Activated CD4-positive, alpha-beta memory T cell treated with anti-CD3 and anti-CD28 coated beads for 36 hours (primary cell): ENCODE data around the gene SMG6. TPM values are rescaled to one million over a fixed set of nuclear protein-coding genes. Genes with fewer than 3 reads are reported as not detected.
A peak's percentile ranks its signal among the peaks of the same experiment; 100 is the strongest.

ENCODE experiments used
- CTCF ChIA-PET: fragments of 350-600 bp; sonication (Branson Sonifier 250); formaldehyde crosslinking; loops from one replicate; lab custom pipeline; 2021; ENCODE audit warnings: antibody characterized with exemption, inconsistent platforms; lab: Charles Lee
- POLR2A ChIA-PET: fragments of 350-600 bp; sonication (Branson Sonifier 250); formaldehyde crosslinking; loops from one replicate; lab custom pipeline; 2021; ENCODE audit warnings: antibody characterized with exemption; lab: Charles Lee
- DNase-seq: peaks from one replicate; pipeline ENCODE4 v3.0.0-alpha.2; 2020
- H3K27ac Mint-ChIP-seq: one replicate; pipeline ENCODE4 v1.8.0; 2021; ENCODE audit warnings: mixed read lengths
- H3K27me3 Mint-ChIP-seq: one replicate; pipeline ENCODE4 v1.8.0; 2021; ENCODE audit warnings: mixed read lengths
- H3K36me3 Mint-ChIP-seq: one replicate; pipeline ENCODE4 v1.8.0; 2021; ENCODE audit warnings: mixed read lengths
- H3K4me1 Mint-ChIP-seq: one replicate; pipeline ENCODE4 v1.8.0; 2021; ENCODE audit warnings: low read depth, mixed read lengths
- H3K4me3 Mint-ChIP-seq: one replicate; pipeline ENCODE4 v1.8.0; 2021; ENCODE audit warnings: mild to moderate bottlenecking, mixed read lengths
- H3K9me3 Mint-ChIP-seq: one replicate; pipeline ENCODE4 v1.8.0; 2021; ENCODE audit warnings: mixed read lengths
- intact Hi-C: fragments of 100-400 bp; cut with micrococcal nuclease; formaldehyde crosslinking; loops from one replicate; pipeline ENCODE4 v1.15.1; 2023
- total RNA-seq, 2 experiments: library from RNA; stranded (reverse); gene quantifications; one replicate each; pipeline ENCODE4 v1.2.3, GENCODE V29; 2021

Gene SMG6
- total RNA-seq, 2 experiments from 2014 or later, result 17.2 to 20.3 TPM

DNA sequence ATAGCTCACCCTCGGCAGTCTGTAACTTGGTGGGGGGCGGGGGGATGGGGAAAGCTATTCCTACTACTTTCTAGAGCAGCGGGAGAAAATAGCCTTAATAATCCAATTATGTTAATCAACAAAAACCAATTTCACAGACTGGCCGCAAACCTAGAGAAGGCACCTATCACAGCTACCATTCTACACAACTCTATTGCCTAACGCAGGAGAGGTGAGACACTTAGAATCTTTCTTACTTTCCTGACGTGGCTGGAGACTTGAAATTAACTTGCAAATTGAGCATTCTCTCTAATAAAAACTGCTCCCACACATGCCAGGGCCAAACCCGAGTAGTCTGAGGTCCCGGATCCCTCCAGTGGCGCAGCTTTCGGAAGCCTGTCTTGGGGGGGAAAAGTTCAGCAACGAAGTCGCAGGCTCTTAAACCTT, 794 bp downstream of the SMG6 start:
- no peak for DNase-seq
- peaks cover 25% of the 10 kb centered on the region for H3K36me3 Mint-ChIP-seq
- no peaks in the 10 kb centered on the region for H3K9me3 Mint-ChIP-seq
- H3K4me1 Mint-ChIP-seq, result peaks cover 51% of the 10 kb centered on the region
- H3K27me3 Mint-ChIP-seq, result no peaks in the 10 kb centered on the region
- H3K4me3 Mint-ChIP-seq, result peak overlapping the region; percentile 90
- H3K27ac Mint-ChIP-seq, result peak overlapping the region; percentile 75
- intact Hi-C loops, result loop anchor here (2.0 to 5.0 kb wide), 4 partner anchors 36 to 250 kb away; partner anchors contain the start of gene MNT
- POLR2A ChIA-PET, result interaction anchor here (0.6 to 3.4 kb wide), 7 partner anchors 11 to 213 kb away, joined by 3 to 24 read pairs (median 4); partner anchors contain the start of genes SGSM2 and TSR1
- CTCF ChIA-PET, result interaction anchor here (1.2 to 2.4 kb wide), 5 partner anchors 49 to 249 kb away, joined by 4 to 16 read pairs (median 6); partner anchors contain the start of gene HIC1

GRCh38 chr17:2299756-2300155, 3.8 kb downstream of the SMG6 start:
- Mint-ChIP-seq H3K27me3 (no peaks in the 10 kb centered on the region), H3K4me3 (no peak overlapping the region), H3K36me3 (peaks cover 41% of the 10 kb centered on the region), H3K4me1 (peaks cover 57% of the 10 kb centered on the region), H3K9me3 (no peaks in the 10 kb centered on the region), H3K27ac (no peak overlapping the region)
- intact Hi-C loops, result loop anchor here (5.0 kb wide), 3 partner anchors 53 to 247 kb away; partner anchors contain the start of gene MNT
- ChIA-PET POLR2A (no interaction called here), CTCF (no interaction called here)
- DNase-seq, result no peak

GRCh38 chr17:2299136-2299535, 4.4 kb downstream of the SMG6 start:
- intact Hi-C loops, result no loop called here
- no peak overlapping the region for H3K4me3 Mint-ChIP-seq
- ChIA-PET CTCF (no interaction called here), POLR2A (no interaction called here)
- no peaks in the 10 kb centered on the region for H3K27me3 Mint-ChIP-seq
- H3K27ac Mint-ChIP-seq, result no peak overlapping the region
- no peaks in the 10 kb centered on the region for H3K9me3 Mint-ChIP-seq
- no peak for DNase-seq
- H3K4me1 Mint-ChIP-seq, result peaks cover 61% of the 10 kb centered on the region
- H3K36me3 Mint-ChIP-seq, result peaks cover 46% of the 10 kb centered on the region

- no peak for DNase-seq
- no peak overlapping the region for H3K4me3 Mint-ChIP-seq
- CTCF ChIA-PET, result interaction anchor here (1.2 kb wide), 1 partner anchor 52 kb away, joined by 3 read pairs; no protein-coding TSS in a partner anchor
- POLR2A ChIA-PET, result interaction anchor here (1.2 kb wide), 1 partner anchor 215 kb away, joined by 3 read pairs; the partner anchor contains the start of gene METTL16
- intact Hi-C loops, result no loop called here
- peaks cover 61% of the 10 kb centered on the region for H3K4me1 Mint-ChIP-seq
- H3K9me3 Mint-ChIP-seq, result no peaks in the 10 kb centered on the region
- H3K27ac Mint-ChIP-seq, result no peak overlapping the region
- peaks cover 53% of the 10 kb centered on the region for H3K36me3 Mint-ChIP-seq
- no peaks in the 10 kb centered on the region for H3K27me3 Mint-ChIP-seq
These were observed 6.6 kb downstream of the SMG6 start for GRCh38 chr17:2297023-2297422.

- Mint-ChIP-seq H3K27ac (peak overlapping the region; percentile 13), H3K36me3 (peaks cover 62% of the 10 kb centered on the region), H3K27me3 (no peaks in the 10 kb centered on the region), H3K4me3 (no peak overlapping the region), H3K4me1 (peaks cover 50% of the 10 kb centered on the region), H3K9me3 (no peaks in the 10 kb centered on the region)
- DNase-seq, result peak; percentile 25
- intact Hi-C loops, result no loop called here
- ChIA-PET POLR2A (interaction anchor here (1.1 kb wide), 1 partner anchor 241 kb away, joined by 3 read pairs; the partner anchor contains the start of gene HIC1), CTCF (interaction anchor here (0.6 to 1.9 kb wide), 3 partner anchors 12 to 241 kb away, joined by 3 to 8 read pairs (median 4); partner anchors contain the start of gene HIC1)
These were observed 8.0 kb downstream of the SMG6 start for GRCh38 chr17:2295575-2295974.

DNA sequence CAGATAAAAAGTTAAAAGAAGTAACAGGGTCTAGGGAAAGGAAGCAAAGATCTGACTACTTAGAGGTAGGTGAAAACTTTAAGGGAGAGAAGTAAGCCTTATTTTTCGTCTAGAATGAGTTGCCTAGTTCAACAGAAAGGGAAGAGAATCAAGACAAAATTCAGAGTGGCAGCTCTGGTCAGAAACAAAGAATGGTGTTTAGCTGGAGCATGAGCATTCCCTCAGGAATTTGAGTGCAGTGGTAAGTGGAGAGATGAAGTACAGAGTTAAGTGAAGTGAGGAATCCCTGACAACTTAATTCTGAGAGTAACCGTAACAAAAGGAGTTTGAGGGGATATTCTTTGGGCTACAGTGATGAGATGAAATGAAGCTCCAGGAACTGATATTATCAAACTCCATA, 11.5 kb downstream of the SMG6 start:
- H3K27me3 Mint-ChIP-seq, result no peaks in the 10 kb centered on the region
- no peak overlapping the region for H3K27ac Mint-ChIP-seq
- intact Hi-C loops, result no loop called here
- no peaks in the 10 kb centered on the region for H3K9me3 Mint-ChIP-seq
- no peak for DNase-seq
- peaks cover 48% of the 10 kb centered on the region for H3K36me3 Mint-ChIP-seq
- no peak overlapping the region for H3K4me3 Mint-ChIP-seq
- peaks cover 27% of the 10 kb centered on the region for H3K4me1 Mint-ChIP-seq
- ChIA-PET CTCF (interaction anchor here (0.8 kb wide), 1 partner anchor 238 kb away, joined by 3 read pairs; no protein-coding TSS in a partner anchor), POLR2A (interaction anchor here (1.2 kb wide), 1 partner anchor 11 kb away, joined by 4 read pairs; no protein-coding TSS in a partner anchor)

DNA sequence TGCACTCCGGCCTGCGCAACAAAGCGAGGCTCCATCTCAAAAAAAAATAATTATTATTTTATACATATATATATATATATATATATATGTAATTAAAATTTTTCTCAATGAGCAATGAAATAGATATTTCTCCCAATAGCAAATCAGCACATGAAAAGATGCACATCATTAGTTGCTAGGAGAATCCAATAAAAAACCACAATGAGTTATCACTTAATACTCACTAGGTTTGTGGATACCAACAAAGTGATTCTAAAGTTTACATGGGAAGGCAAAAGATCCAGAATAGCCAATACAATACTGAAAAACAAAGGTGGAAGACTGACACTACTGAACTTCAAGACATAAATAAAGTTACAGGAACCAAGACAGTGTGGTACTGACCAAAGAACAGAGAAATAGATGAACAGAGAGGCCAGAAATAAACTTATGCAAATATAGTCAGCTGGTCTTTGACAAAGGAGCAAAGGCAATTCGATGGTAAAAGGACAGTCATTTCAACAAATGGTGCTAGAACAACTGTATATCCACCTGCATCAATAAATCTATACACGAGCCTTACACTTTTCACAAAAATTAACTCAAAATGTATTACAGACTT, 13.6 kb downstream of the SMG6 start:
- no peak overlapping the region for H3K27ac Mint-ChIP-seq
- H3K27me3 Mint-ChIP-seq, result no peaks in the 10 kb centered on the region
- POLR2A ChIA-PET, result no interaction called here
- DNase-seq, result no peak
- H3K4me1 Mint-ChIP-seq, result peaks cover 11% of the 10 kb centered on the region
- CTCF ChIA-PET, result no interaction called here
- H3K9me3 Mint-ChIP-seq, result no peaks in the 10 kb centered on the region
- intact Hi-C loops, result no loop called here
- H3K4me3 Mint-ChIP-seq, result no peak overlapping the region
- H3K36me3 Mint-ChIP-seq, result peaks cover 36% of the 10 kb centered on the region

GRCh38 chr17:2283302-2283701, 20.3 kb downstream of the SMG6 start:
- H3K4me1 Mint-ChIP-seq, result peaks cover 11% of the 10 kb centered on the region
- H3K27ac Mint-ChIP-seq, result no peak overlapping the region
- ChIA-PET POLR2A (interaction anchor here (0.6 to 1.3 kb wide), 3 partner anchors 18 to 229 kb away, joined by 3 to 4 read pairs (median 4); partner anchors contain the start of gene HIC1), CTCF (interaction anchor here (0.6 to 6.5 kb wide), 20 partner anchors 12 to 562 kb away, joined by 3 to 96 read pairs (median 4); partner anchors contain the start of gene HIC1)
- H3K27me3 Mint-ChIP-seq, result no peaks in the 10 kb centered on the region
- intact Hi-C loops, result loop anchor here (5.0 kb wide), 1 partner anchor 41 kb away; no protein-coding TSS in a partner anchor
- DNase-seq, result no peak
- H3K4me3 Mint-ChIP-seq, result no peak overlapping the region
- no peaks in the 10 kb centered on the region for H3K9me3 Mint-ChIP-seq
- peaks cover 37% of the 10 kb centered on the region for H3K36me3 Mint-ChIP-seq

GRCh38 chr17:2282297-2282873, 21.2 kb downstream of the SMG6 start:
- Mint-ChIP-seq H3K27me3 (no peaks in the 10 kb centered on the region), H3K36me3 (peaks cover 33% of the 10 kb centered on the region), H3K9me3 (no peaks in the 10 kb centered on the region), H3K4me1 (peaks cover 12% of the 10 kb centered on the region), H3K4me3 (no peak overlapping the region), H3K27ac (peak overlapping the region; percentile 33)
- ChIA-PET CTCF (interaction anchor here (0.7 to 6.5 kb wide), 21 partner anchors 11 to 399 kb away, joined by 3 to 96 read pairs (median 4); partner anchors contain the start of gene HIC1), POLR2A (interaction anchor here (0.6 to 1.5 kb wide), 4 partner anchors 17 to 228 kb away, joined by 3 to 4 read pairs (median 4); partner anchors contain the start of gene HIC1)
- intact Hi-C loops, result loop anchor here (1.0 to 5.0 kb wide), 3 partner anchors 16 to 228 kb away; no protein-coding TSS in a partner anchor
- DNase-seq, result no peak

- H3K36me3 Mint-ChIP-seq, result peaks cover 37% of the 10 kb centered on the region
- no peaks in the 10 kb centered on the region for H3K27me3 Mint-ChIP-seq
- H3K4me3 Mint-ChIP-seq, result no peak overlapping the region
- H3K27ac Mint-ChIP-seq, result no peak overlapping the region
- DNase-seq, result no peak
- H3K9me3 Mint-ChIP-seq, result no peaks in the 10 kb centered on the region
- ChIA-PET POLR2A (no interaction called here), CTCF (interaction anchor here (0.6 to 6.5 kb wide), 4 partner anchors 35 to 227 kb away, joined by 3 to 96 read pairs (median 29); partner anchors contain the start of gene HIC1)
- peaks cover 32% of the 10 kb centered on the region for H3K4me1 Mint-ChIP-seq
- intact Hi-C loops, result loop anchor here (5.0 kb wide), 1 partner anchor 37 kb away; no protein-coding TSS in a partner anchor
These were observed 23.9 kb downstream of the SMG6 start for GRCh38 chr17:2279707-2280106.

DNA sequence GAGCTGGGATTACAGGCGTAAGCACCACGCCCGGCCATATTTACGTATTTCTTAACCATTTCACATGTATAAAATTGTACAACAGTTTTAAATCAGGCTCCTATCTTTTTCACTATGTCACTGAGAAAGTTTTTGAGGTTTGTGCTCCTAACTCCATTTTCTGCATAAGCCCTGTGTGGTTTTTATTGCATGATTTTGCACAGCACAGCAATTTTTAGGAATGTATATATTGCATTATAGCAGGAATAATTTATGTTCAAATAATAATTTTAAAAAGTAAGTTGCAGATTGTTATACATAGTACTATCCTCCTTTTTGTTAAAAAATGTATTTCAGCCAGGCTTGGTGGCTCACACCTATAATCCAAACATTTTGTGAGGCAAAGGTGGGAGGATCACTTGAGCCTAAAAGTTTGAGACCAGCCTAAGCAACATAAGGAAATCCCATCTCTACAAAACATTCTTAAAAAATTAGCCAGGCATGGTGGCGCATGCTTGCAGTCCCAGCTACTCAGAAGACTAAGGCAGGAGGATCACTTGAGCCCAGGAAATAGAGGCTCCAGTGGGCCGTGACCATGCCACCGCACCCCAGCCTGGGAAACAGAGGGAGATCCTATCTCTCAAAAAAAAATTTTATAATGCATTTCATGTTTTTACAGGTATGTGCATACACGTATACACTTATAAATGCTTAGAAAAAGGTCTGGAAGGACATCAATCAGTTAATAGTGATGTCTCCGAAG, 26.0 kb downstream of the SMG6 start:
- Mint-ChIP-seq H3K36me3 (peaks cover 37% of the 10 kb centered on the region), H3K27me3 (no peaks in the 10 kb centered on the region), H3K27ac (no peak overlapping the region), H3K4me3 (no peak overlapping the region), H3K4me1 (peaks cover 40% of the 10 kb centered on the region), H3K9me3 (no peaks in the 10 kb centered on the region)
- ChIA-PET CTCF (no interaction called here), POLR2A (no interaction called here)
- intact Hi-C loops, result no loop called here
- DNase-seq, result no peak
